ENCODE data around the gene PFKFB4.

PFKFB4 gene

GRCh38 chr3:48543271-48543866, 13.2 kb downstream of the PFKFB4 start:
- no peak for TF ChIP-seq CTCF (IDR thresholded peaks at IDR 0.05; ENCODE audit: control insufficient read depth, extremely low read depth, insufficient read depth)
- H3K4me3 ChIP-seq (ENCODE audit: low read depth, low read length), result no peak overlapping the region
- DNase-seq (ENCODE audit: low read depth), result no peak

- H3K4me3 ChIP-seq (ENCODE audit: low read depth, low read length), result no peak overlapping the region
- no peak for TF ChIP-seq CTCF (IDR thresholded peaks at IDR 0.05; ENCODE audit: control insufficient read depth, extremely low read depth, insufficient read depth)
- no peak for DNase-seq (ENCODE audit: low read depth)
Measured at GRCh38 chr3:48538451-48538850, 18.2 kb downstream of the PFKFB4 start.

GRCh38 chr3:48536785-48537184, 19.8 kb downstream of the PFKFB4 start:
- DNase-seq (ENCODE audit: low read depth), result no peak
- no peak for TF ChIP-seq CTCF (IDR thresholded peaks at IDR 0.05; ENCODE audit: control insufficient read depth, extremely low read depth, insufficient read depth)

GRCh38 chr3:48536116-48536515, 20.5 kb downstream of the PFKFB4 start:
- no peak overlapping the region for H3K4me3 ChIP-seq (ENCODE audit: low read depth, low read length)
- TF ChIP-seq CTCF (IDR thresholded peaks at IDR 0.05; ENCODE audit: control insufficient read depth, extremely low read depth, insufficient read depth), result no peak
- no peak for DNase-seq (ENCODE audit: low read depth)

More at GRCh38 chr3:48536785-48537184, 19.8 kb downstream of the PFKFB4 start:
- no peak overlapping the region for H3K4me3 ChIP-seq (ENCODE audit: low read depth, low read length)

GRCh38 chr3:48535578-48535977, 21.0 kb downstream of the PFKFB4 start:
- no peak for TF ChIP-seq CTCF (IDR thresholded peaks at IDR 0.05; ENCODE audit: control insufficient read depth, extremely low read depth, insufficient read depth)
- H3K4me3 ChIP-seq (ENCODE audit: low read depth, low read length), result no peak overlapping the region
- DNase-seq (ENCODE audit: low read depth), result no peak

- DNase-seq (ENCODE audit: low read depth), result no peak
Measured at GRCh38 chr3:48532977-48533337, 23.6 kb downstream of the PFKFB4 start.

More at GRCh38 chr3:48532977-48533337, 23.6 kb downstream of the PFKFB4 start:
- no peak overlapping the region for H3K4me3 ChIP-seq (ENCODE audit: low read depth, low read length)
- TF ChIP-seq CTCF (IDR thresholded peaks at IDR 0.05; ENCODE audit: control insufficient read depth, extremely low read depth, insufficient read depth), result no peak
